ENCODE measurements around the gene USP32. TPM values are rescaled to one million over a fixed set of nuclear protein-coding genes. Genes with fewer than 3 reads are reported as not detected.

USP32 gene
- total RNA-seq, 1 experiment from 2014 or later: 62.9 TPM

DNA sequence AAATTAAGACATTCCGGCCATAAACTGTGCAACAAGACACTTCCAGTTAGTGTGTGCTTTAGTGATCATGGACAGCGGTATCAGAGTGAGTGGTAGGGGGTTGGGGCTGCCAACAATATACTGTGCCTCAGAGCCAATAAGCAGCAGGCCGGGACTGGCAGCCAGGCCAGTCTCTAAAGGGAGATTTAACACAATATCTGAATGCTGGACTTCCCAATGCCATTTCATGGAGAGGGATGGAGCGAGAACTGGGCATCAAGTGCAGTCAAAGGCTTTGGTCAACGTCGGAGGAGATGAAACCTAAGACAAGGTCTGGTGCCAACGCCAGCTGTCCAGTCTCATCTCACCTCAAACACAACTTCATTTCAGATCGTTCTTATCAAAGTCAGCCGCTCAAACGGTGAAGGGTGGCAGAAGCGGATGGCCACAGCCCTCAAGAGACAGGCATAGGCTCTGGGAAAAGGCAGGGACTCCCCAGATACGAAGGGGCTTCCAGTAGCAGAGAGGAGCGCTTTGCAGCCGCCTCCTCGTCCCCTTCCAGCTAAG lies 935 bp downstream of the USP32 start:
- TF ChIP-seq, protein P1, sequence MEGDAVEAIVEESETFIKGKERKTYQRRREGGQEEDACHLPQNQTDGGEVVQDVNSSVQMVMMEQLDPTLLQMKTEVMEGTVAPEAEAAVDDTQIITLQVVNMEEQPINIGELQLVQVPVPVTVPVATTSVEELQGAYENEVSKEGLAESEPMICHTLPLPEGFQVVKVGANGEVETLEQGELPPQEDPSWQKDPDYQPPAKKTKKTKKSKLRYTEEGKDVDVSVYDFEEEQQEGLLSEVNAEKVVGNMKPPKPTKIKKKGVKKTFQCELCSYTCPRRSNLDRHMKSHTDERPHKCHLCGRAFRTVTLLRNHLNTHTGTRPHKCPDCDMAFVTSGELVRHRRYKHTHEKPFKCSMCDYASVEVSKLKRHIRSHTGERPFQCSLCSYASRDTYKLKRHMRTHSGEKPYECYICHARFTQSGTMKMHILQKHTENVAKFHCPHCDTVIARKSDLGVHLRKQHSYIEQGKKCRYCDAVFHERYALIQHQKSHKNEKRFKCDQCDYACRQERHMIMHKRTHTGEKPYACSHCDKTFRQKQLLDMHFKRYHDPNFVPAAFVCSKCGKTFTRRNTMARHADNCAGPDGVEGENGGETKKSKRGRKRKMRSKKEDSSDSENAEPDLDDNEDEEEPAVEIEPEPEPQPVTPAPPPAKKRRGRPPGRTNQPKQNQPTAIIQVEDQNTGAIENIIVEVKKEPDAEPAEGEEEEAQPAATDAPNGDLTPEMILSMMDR (IDR thresholded peaks at IDR 0.05; ENCODE audit: unreplicated experiment): no peak
- Mint-ChIP-seq H3K27me3 (ENCODE audit: insufficient read depth, unreplicated experiment) (no peaks in the 10 kb centered on the region), H3K36me3 (ENCODE audit: insufficient read depth, unreplicated experiment) (no peaks in the 10 kb centered on the region), H3K4me1 (ENCODE audit: insufficient read depth, unreplicated experiment) (peaks cover 34% of the 10 kb centered on the region), H3K27ac (ENCODE audit: low read depth, unreplicated experiment) (peak overlapping the region; percentile 94), H3K9me3 (ENCODE audit: unreplicated experiment) (no peaks in the 10 kb centered on the region), H3K4me3 (ENCODE audit: unreplicated experiment) (peak overlapping the region; percentile 88)
- intact Hi-C loops (cut with micrococcal nuclease): loop anchor here (5.0 to 10.0 kb wide), 3 partner anchors 86 to 159 kb away; no protein-coding TSS in a partner anchor
- CTCF ChIA-PET: interaction anchor here (1.2 kb wide), 2 partner anchors 35 to 263 kb away, joined by 3 to 5 read pairs; no protein-coding TSS in a partner anchor
- POLR2A ChIA-PET: interaction anchor here (0.5 to 11.5 kb wide), 22 partner anchors 8 to 313 kb away, joined by 3 to 163 read pairs (median 4); partner anchors contain the start of genes APPBP2, BCAS3 and HEATR6
- no TSS peak for BruUV-seq (replicated peaks)
- peak; percentile 34 for DNase-seq (ENCODE audit: unreplicated experiment)

- peak overlapping the region; percentile 94 for H3K27ac Mint-ChIP-seq (ENCODE audit: low read depth, unreplicated experiment)
Measured at GRCh38 chr17:60390186-60390585, 1.7 kb downstream of the USP32 start.

GRCh38 chr17:60388742-60389141 lies 3.2 kb downstream of the USP32 start:
- ChIA-PET POLR2A (interaction anchor here (1.4 to 11.5 kb wide), 4 partner anchors 9 to 115 kb away, joined by 5 to 163 read pairs (median 88); no protein-coding TSS in a partner anchor), CTCF (interaction anchor here (0.7 to 2.1 kb wide), 5 partner anchors 16 to 211 kb away, joined by 3 to 7 read pairs (median 3); partner anchors contain the start of gene PPM1D)
- intact Hi-C loops (cut with micrococcal nuclease): no loop called here
- no peak for DNase-seq (ENCODE audit: unreplicated experiment)
- no TSS peak for BruUV-seq (replicated peaks)
- Mint-ChIP-seq H3K4me3 (ENCODE audit: unreplicated experiment) (peak overlapping the region; percentile 38), H3K27ac (ENCODE audit: low read depth, unreplicated experiment) (peak overlapping the region; percentile 35), H3K9me3 (ENCODE audit: unreplicated experiment) (no peaks in the 10 kb centered on the region), H3K27me3 (ENCODE audit: insufficient read depth, unreplicated experiment) (no peaks in the 10 kb centered on the region), H3K4me1 (ENCODE audit: insufficient read depth, unreplicated experiment) (peaks cover 48% of the 10 kb centered on the region), H3K36me3 (ENCODE audit: insufficient read depth, unreplicated experiment) (no peaks in the 10 kb centered on the region)
- TF ChIP-seq, protein P1 (IDR thresholded peaks at IDR 0.05; ENCODE audit: unreplicated experiment): no peak

More at GRCh38 chr17:60390186-60390585, 1.7 kb downstream of the USP32 start:
- TSS peak; percentile 30 for BruUV-seq (replicated peaks)
- no peaks in the 10 kb centered on the region for H3K36me3 Mint-ChIP-seq (ENCODE audit: insufficient read depth, unreplicated experiment)
- TF ChIP-seq, protein P1 (IDR thresholded peaks at IDR 0.05; ENCODE audit: unreplicated experiment): no peak
- intact Hi-C loops (cut with micrococcal nuclease): loop anchor here (5.0 to 10.0 kb wide), 3 partner anchors 85 to 158 kb away; no protein-coding TSS in a partner anchor
- ChIA-PET POLR2A (interaction anchor here (0.6 to 11.5 kb wide), 17 partner anchors 10 to 310 kb away, joined by 3 to 163 read pairs (median 4); no protein-coding TSS in a partner anchor), CTCF (interaction anchor here (1.2 kb wide), 1 partner anchor 263 kb away, joined by 3 read pairs; no protein-coding TSS in a partner anchor)
- peaks cover 40% of the 10 kb centered on the region for H3K4me1 Mint-ChIP-seq (ENCODE audit: insufficient read depth, unreplicated experiment)
- H3K4me3 Mint-ChIP-seq (ENCODE audit: unreplicated experiment): peak overlapping the region; percentile 88
- peak; percentile 85 for DNase-seq (ENCODE audit: unreplicated experiment)
- no peaks in the 10 kb centered on the region for H3K27me3 Mint-ChIP-seq (ENCODE audit: insufficient read depth, unreplicated experiment)
- no peaks in the 10 kb centered on the region for H3K9me3 Mint-ChIP-seq (ENCODE audit: unreplicated experiment)

DNA sequence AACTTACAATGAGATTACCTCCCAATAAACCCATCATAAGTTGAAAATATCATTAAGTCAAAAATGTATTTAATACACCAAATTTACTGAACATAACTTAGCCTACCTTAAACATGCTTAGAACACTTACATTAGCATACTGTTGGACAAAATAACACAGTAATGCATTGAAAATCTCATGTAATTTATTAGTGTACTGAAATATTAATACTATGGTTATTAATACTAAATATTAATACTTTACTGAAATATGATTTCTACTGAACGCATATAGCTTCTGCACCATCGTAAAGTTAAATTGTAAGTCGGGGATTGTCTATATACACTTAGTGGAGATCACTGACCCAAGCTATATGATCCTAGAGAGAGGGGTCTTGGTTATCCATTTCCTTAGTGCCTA lies 4.3 kb downstream of the USP32 start:
- peak overlapping the region; percentile 35 for H3K27ac Mint-ChIP-seq (ENCODE audit: low read depth, unreplicated experiment)
- ChIA-PET POLR2A (interaction anchor here (0.6 to 11.5 kb wide), 5 partner anchors 10 to 1062 kb away, joined by 3 to 163 read pairs (median 4); no protein-coding TSS in a partner anchor), CTCF (interaction anchor here (1.1 to 2.1 kb wide), 2 partner anchors 20 to 30 kb away, joined by 3 to 7 read pairs; no protein-coding TSS in a partner anchor)
- intact Hi-C loops (cut with micrococcal nuclease): no loop called here
- no peaks in the 10 kb centered on the region for H3K9me3 Mint-ChIP-seq (ENCODE audit: unreplicated experiment)
- no TSS peak for BruUV-seq (replicated peaks)
- H3K36me3 Mint-ChIP-seq (ENCODE audit: insufficient read depth, unreplicated experiment): no peaks in the 10 kb centered on the region
- TF ChIP-seq, protein P1 (IDR thresholded peaks at IDR 0.05; ENCODE audit: unreplicated experiment): no peak
- no peaks in the 10 kb centered on the region for H3K27me3 Mint-ChIP-seq (ENCODE audit: insufficient read depth, unreplicated experiment)
- H3K4me3 Mint-ChIP-seq (ENCODE audit: unreplicated experiment): no peak overlapping the region
- DNase-seq (ENCODE audit: unreplicated experiment): no peak
- H3K4me1 Mint-ChIP-seq (ENCODE audit: insufficient read depth, unreplicated experiment): peaks cover 50% of the 10 kb centered on the region
